Measurements from ENCODE around the gene TOR1B.

Gene TOR1B

GRCh38 chr9:129849901-129850300 is 46.9 kb downstream of the TOR1B start:
- FAIRE-seq: no peak

GRCh38 chr9:129850821-129851550 is 48.0 kb downstream of the TOR1B start:
- no peak for FAIRE-seq

- FAIRE-seq: no peak
These were observed 48.8 kb downstream of the TOR1B start for GRCh38 chr9:129851821-129852220.

- FAIRE-seq: no peak
These were observed 49.6 kb downstream of the TOR1B start for GRCh38 chr9:129852579-129852978.

GRCh38 chr9:129853614-129854013 is 50.6 kb downstream of the TOR1B start:
- no peak for FAIRE-seq

- no peak for FAIRE-seq
These were observed 51.7 kb downstream of the TOR1B start for GRCh38 chr9:129854588-129855110.

GRCh38 chr9:129857207-129857606 is 54.2 kb downstream of the TOR1B start:
- FAIRE-seq: no peak

- FAIRE-seq: no peak
These were observed 55.4 kb downstream of the TOR1B start for GRCh38 chr9:129858167-129858962.
